Measurements from ENCODE around the gene GPC5. TPM values are rescaled to one million over a fixed set of nuclear protein-coding genes. Genes with fewer than 3 reads are reported as not detected.

Gene GPC5
- total RNA-seq, 1 experiment from 2014 or later, result not detected

- Histone ChIP-seq H3K36me3 (no peaks in the 10 kb centered on the region), H3K27me3 (replicated peaks) (no peaks in the 10 kb centered on the region), H3K9me3 (replicated peaks) (no peaks in the 10 kb centered on the region), H3K4me3 (no peak overlapping the region), H3K27ac (no peak overlapping the region), H3K4me1 (replicated peaks) (no peaks in the 10 kb centered on the region)
- no peak for DNase-seq (ENCODE audit: low read depth in 1 of 2, low spot score in 2 of 2)
Observed at GRCh38 chr13:92591117-92591516, 1192.7 kb downstream of the GPC5 start.

DNA sequence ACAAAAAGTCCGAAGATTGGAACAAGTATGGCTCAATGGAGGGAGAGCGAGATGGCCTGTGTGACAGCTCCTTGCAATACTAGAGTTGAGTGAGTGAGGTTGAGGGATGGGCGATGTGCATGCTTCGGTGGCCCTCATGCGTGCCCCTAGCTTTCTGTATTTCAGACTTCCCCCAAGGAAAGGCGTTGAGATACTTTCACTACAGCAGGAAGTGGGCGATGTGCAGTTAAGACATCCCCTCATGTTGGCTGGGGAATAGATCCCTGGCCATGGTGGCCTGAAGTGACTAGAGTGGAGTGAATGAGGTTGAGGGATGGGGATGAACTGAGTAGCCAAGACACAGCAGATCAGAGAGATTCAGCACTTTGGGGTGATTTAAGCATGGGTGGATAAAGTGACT is 1194.3 kb downstream of the GPC5 start:
- Histone ChIP-seq H3K27ac (no peak overlapping the region), H3K9me3 (replicated peaks) (no peaks in the 10 kb centered on the region), H3K36me3 (no peaks in the 10 kb centered on the region), H3K4me1 (replicated peaks) (no peaks in the 10 kb centered on the region), H3K4me3 (no peak overlapping the region), H3K27me3 (replicated peaks) (no peaks in the 10 kb centered on the region)
- DNase-seq (ENCODE audit: low read depth in 1 of 2, low spot score in 2 of 2), result no peak

DNA sequence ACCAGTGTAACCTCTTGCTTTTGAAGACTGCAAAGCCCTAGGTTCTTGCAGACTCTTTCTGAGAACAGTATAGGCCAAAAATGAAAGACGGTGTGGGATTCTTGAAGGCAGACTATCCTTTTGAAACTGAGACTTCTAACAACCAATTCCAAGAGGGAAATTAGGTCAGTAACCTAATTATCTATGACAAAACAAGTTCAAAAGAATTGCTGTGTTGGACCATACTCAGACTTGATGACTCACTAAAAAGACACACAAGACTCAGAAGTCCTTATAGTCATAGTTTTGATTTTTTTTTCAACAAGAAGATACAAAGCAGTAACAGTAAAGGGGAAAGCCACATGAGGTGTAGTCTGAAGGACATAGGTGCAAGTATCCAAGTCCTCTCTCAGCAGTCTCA is 1204.1 kb downstream of the GPC5 start:
- H3K27ac ChIP-seq, result no peak overlapping the region

DNA sequence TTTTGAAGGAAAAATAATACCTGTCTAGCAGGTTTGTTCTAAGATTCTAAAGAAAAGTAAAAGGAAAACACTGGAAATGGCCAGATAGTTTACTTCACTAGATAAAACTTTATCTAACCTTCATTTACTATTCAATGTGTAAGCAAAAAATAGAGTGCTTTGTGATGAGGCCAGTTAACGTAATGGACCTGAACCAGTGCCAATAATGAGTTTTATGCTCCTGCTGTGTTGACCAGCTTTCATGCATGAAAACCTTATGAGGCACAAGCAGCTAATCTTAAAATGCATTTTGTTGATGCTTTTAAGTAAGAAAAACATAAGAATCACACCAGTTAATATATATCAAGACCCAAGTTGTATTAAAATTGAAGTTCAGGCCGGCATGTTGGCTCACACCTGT is 1211.0 kb downstream of the GPC5 start:
- no peaks in the 10 kb centered on the region for H3K4me1 ChIP-seq (replicated peaks)
- no peak overlapping the region for H3K27ac ChIP-seq
- no peaks in the 10 kb centered on the region for H3K9me3 ChIP-seq (replicated peaks)
- H3K4me3 ChIP-seq, result no peak overlapping the region
- H3K36me3 ChIP-seq, result no peaks in the 10 kb centered on the region
- no peaks in the 10 kb centered on the region for H3K27me3 ChIP-seq (replicated peaks)
- DNase-seq (ENCODE audit: low read depth in 1 of 2, low spot score in 2 of 2), result no peak

More for the DNA sequence above, 1204.1 kb downstream of the GPC5 start:
- no peak for DNase-seq (ENCODE audit: low read depth in 1 of 2, low spot score in 2 of 2)
- Histone ChIP-seq H3K9me3 (replicated peaks) (no peaks in the 10 kb centered on the region), H3K36me3 (no peaks in the 10 kb centered on the region), H3K4me1 (replicated peaks) (no peaks in the 10 kb centered on the region), H3K4me3 (no peak overlapping the region), H3K27me3 (replicated peaks) (no peaks in the 10 kb centered on the region; the same call in 1 of the 2 replicates)

DNA sequence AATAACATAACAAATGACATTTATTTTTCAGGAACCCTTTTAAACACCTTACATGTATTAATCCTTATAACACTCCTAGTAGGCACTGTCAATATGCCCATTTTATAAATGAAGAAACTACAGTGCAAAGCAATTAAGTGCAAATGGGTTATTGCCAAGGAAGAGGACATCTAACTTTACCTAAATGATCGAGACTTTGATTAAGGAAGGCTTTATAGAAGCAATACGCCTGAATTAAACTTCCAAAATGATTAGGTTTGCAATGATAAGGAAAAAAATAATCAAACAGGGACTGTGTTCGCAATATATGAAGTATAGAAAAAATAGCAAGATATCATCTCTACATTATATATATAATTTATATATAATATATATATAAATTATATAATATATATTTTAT is 1214.5 kb downstream of the GPC5 start:
- Histone ChIP-seq H3K9me3 (replicated peaks) (no peaks in the 10 kb centered on the region), H3K4me1 (replicated peaks) (no peaks in the 10 kb centered on the region), H3K27me3 (replicated peaks) (peaks cover 13% of the 10 kb centered on the region; the same call in 1 of the 2 replicates), H3K27ac (no peak overlapping the region), H3K36me3 (no peaks in the 10 kb centered on the region), H3K4me3 (no peak overlapping the region)
- DNase-seq (ENCODE audit: low read depth in 1 of 2, low spot score in 2 of 2), result no peak

DNA sequence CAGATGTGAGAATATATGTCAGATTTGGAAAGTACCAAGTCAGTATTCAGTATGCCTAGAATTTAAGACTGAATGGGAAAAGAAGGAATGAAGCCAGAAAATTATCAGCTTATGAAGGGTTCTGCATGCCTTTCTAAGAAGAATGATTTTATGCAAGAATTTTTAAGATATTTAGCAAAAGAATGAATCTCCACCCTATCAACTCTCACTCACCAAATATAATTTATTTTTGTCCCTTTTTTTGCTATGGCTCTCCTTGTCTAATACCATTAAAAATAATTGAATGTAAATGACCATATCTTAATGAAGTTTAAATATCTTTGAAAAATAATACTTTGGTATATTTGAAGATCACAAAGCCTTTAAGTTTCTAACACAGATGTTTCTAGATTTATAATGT is 1215.5 kb downstream of the GPC5 start:
- Histone ChIP-seq H3K4me1 (replicated peaks) (no peaks in the 10 kb centered on the region), H3K27ac (no peak overlapping the region), H3K4me3 (no peak overlapping the region), H3K9me3 (replicated peaks) (no peaks in the 10 kb centered on the region), H3K27me3 (replicated peaks) (peaks cover 14% of the 10 kb centered on the region; the same call in 1 of the 2 replicates), H3K36me3 (no peaks in the 10 kb centered on the region)
- DNase-seq (ENCODE audit: low read depth in 1 of 2, low spot score in 2 of 2), result no peak

DNA sequence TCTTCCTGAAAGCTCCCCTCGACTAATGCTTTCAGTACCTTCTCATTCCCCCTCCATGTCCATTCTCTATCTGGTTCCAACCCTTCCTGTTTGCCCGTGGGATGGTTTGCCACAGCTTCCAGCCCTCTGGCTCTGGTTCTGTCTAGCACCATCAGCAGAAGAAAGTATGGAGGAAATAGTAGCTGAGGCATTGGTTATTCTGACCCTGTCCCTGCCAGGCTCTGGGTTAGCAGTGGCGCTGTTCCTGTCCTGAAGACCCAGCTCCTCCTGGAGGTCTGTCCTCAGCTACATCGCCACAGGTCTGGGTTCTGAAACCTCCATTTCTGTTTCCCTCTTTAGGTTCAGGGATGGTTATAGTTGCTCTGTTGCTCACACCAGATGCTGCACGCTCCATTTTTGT is 1223.6 kb downstream of the GPC5 start:
- H3K27me3 ChIP-seq (replicated peaks), result 0 out of 2 replicates have a peak, but pooled peaks cover 10% of the 10 kb centered on the region
- no peak for DNase-seq (ENCODE audit: low read depth in 1 of 2, low spot score in 2 of 2)
- no peaks in the 10 kb centered on the region for H3K36me3 ChIP-seq
- H3K27ac ChIP-seq, result no peak overlapping the region
- H3K9me3 ChIP-seq (replicated peaks), result no peaks in the 10 kb centered on the region
- H3K4me1 ChIP-seq (replicated peaks), result no peaks in the 10 kb centered on the region
- no peak overlapping the region for H3K4me3 ChIP-seq

- Histone ChIP-seq H3K27ac (no peak overlapping the region), H3K9me3 (replicated peaks) (no peaks in the 10 kb centered on the region), H3K4me3 (no peak overlapping the region), H3K27me3 (replicated peaks) (0 out of 2 replicates have a peak, but pooled peaks cover 8% of the 10 kb centered on the region), H3K4me1 (replicated peaks) (no peaks in the 10 kb centered on the region), H3K36me3 (no peaks in the 10 kb centered on the region)
- no peak for DNase-seq (ENCODE audit: low read depth in 1 of 2, low spot score in 2 of 2)
Observed at GRCh38 chr13:92622905-92623304, 1224.5 kb downstream of the GPC5 start.

- no peaks in the 10 kb centered on the region for H3K36me3 ChIP-seq
Observed at GRCh38 chr13:92626274-92626673, 1227.9 kb downstream of the GPC5 start.

DNA sequence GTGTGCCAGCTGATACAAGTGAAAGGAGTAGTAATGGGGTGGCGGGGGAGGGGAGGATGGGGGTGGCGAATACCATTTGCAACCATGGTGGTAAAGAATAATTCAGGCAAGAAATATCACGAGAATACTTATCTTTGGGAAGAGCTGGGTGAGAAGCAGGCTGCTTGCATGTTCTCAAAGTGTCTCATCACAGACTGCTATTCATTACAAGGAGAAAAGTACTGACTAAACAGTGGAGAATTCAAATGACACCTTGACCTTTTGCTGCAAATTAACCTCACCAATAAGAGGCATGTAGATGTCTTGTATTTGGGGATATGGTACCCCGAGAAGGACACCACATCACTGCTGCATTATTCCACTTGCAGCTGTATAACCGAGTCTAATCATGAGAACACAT is 1242.5 kb downstream of the GPC5 start:
- Histone ChIP-seq H3K4me3 (no peak overlapping the region), H3K27me3 (replicated peaks) (no peaks in the 10 kb centered on the region), H3K27ac (no peak overlapping the region), H3K36me3 (no peaks in the 10 kb centered on the region), H3K4me1 (replicated peaks) (no peaks in the 10 kb centered on the region), H3K9me3 (replicated peaks) (no peaks in the 10 kb centered on the region)
- no peak for DNase-seq (ENCODE audit: low read depth in 1 of 2, low spot score in 2 of 2)

More at GRCh38 chr13:92626274-92626673, 1227.9 kb downstream of the GPC5 start:
- H3K4me3 ChIP-seq, result no peak overlapping the region
- H3K27me3 ChIP-seq (replicated peaks), result 0 out of 2 replicates have a peak, but pooled peaks cover 7% of the 10 kb centered on the region
- H3K9me3 ChIP-seq (replicated peaks), result 0 out of 2 replicates have a peak, but pooled peaks cover 3% of the 10 kb centered on the region
- H3K4me1 ChIP-seq (replicated peaks), result no peaks in the 10 kb centered on the region
- no peak overlapping the region for H3K27ac ChIP-seq
- DNase-seq (ENCODE audit: low read depth in 1 of 2, low spot score in 2 of 2), result no peak

DNA sequence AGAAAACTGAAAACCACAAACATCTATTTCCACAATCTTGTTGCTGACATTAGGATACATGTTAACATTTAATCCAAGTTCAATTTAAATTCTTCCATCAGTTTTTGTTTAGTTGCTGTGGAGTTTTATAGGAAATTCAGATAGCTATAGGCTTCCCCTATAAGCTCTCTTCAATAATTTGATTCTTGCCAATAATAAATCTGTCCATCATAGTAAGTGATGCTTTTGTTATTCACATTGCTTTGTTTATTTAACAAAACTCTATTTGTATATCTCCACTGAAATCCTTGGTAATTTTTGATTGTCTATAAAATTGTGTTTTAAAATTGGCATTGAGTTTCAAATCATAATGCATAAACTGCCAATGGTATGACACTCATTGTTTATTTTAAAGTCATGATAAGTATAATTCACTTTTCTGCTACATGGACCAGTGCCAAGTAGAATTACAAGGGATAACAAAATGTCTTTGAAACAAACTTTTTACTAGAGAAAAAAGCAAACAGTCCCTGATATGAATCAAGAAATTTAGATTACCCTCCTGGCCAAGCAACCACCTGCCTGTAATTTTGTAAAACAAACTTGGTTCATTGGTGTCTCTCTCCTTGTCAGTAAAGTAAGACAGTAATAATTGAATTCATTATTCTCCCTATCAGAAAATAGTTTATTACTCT is 1250.9 kb downstream of the GPC5 start:
- H3K36me3 ChIP-seq, result no peaks in the 10 kb centered on the region
- H3K27me3 ChIP-seq (replicated peaks), result no peaks in the 10 kb centered on the region
- H3K27ac ChIP-seq, result no peak overlapping the region
- no peaks in the 10 kb centered on the region for H3K4me1 ChIP-seq (replicated peaks)
- H3K9me3 ChIP-seq (replicated peaks), result no peaks in the 10 kb centered on the region
- no peak for DNase-seq (ENCODE audit: low read depth in 1 of 2, low spot score in 2 of 2)
- no peak overlapping the region for H3K4me3 ChIP-seq

DNA sequence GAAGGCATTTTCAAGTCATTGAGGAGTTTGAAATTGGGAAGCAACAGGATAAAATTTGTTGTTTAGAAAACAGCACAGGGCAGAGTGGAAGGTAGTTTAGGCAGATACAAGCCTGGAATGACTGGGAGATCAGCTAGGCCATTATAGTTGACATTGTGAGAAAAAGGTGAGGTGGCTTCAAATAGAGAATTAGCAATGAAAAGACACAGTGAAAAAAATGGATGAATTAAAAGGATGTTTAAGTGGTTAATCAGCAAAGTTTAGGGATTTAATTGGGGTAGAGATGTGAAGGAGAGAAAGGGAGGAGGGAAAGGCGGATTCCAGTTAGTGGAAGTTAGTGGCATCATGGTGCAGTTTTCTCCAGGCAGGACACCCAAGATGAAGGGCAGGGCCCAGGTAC is 1257.7 kb downstream of the GPC5 start:
- no peak overlapping the region for H3K4me3 ChIP-seq
- H3K36me3 ChIP-seq, result no peaks in the 10 kb centered on the region
- no peaks in the 10 kb centered on the region for H3K4me1 ChIP-seq (replicated peaks)

GRCh38 chr13:92656648-92657047 is 1258.2 kb downstream of the GPC5 start:
- no peaks in the 10 kb centered on the region for H3K36me3 ChIP-seq
- no peaks in the 10 kb centered on the region for H3K4me1 ChIP-seq (replicated peaks)
- H3K9me3 ChIP-seq (replicated peaks), result no peaks in the 10 kb centered on the region
- peak in 1 of 2 experiments; percentile 45 for DNase-seq (ENCODE audit: low read depth in 1 of 2, low spot score in 2 of 2)
- H3K27ac ChIP-seq, result no peak overlapping the region
- peaks cover 3% of the 10 kb centered on the region; the same call in 1 of the 2 replicates for H3K27me3 ChIP-seq (replicated peaks)
- no peak overlapping the region for H3K4me3 ChIP-seq

More for the DNA sequence above, 1257.7 kb downstream of the GPC5 start:
- no peak overlapping the region for H3K27ac ChIP-seq
- H3K27me3 ChIP-seq (replicated peaks), result peaks cover 3% of the 10 kb centered on the region; the same call in 1 of the 2 replicates
- DNase-seq (ENCODE audit: low read depth in 1 of 2, low spot score in 2 of 2), result no peak
- no peaks in the 10 kb centered on the region for H3K9me3 ChIP-seq (replicated peaks)

- Histone ChIP-seq H3K27ac (no peak overlapping the region), H3K27me3 (replicated peaks) (peaks cover 3% of the 10 kb centered on the region; the same call in 1 of the 2 replicates), H3K36me3 (no peaks in the 10 kb centered on the region), H3K4me1 (replicated peaks) (no peaks in the 10 kb centered on the region), H3K4me3 (no peak overlapping the region), H3K9me3 (replicated peaks) (no peaks in the 10 kb centered on the region)
- no peak for DNase-seq (ENCODE audit: low read depth in 1 of 2, low spot score in 2 of 2)
Observed at GRCh38 chr13:92657565-92657964, 1259.1 kb downstream of the GPC5 start.

Measured in SJSA1 (cell line).